SK-N-SH (cell line): Measurements from ENCODE around the gene PLA2G4B. TPM values are rescaled to one million over a fixed set of nuclear protein-coding genes. Genes with fewer than 3 reads are reported as not detected.

Experiments used
- CTCF ChIA-PET: fragments of 300-600, 350-600 bp; formaldehyde crosslinking; extraction: SDS; loops from one replicate; lab custom pipeline; 2021; lab: Yijun Ruan, JAX
- POLR2A ChIA-PET: fragments of 350-600 bp; sonication (Branson Sonifier 250); formaldehyde crosslinking; extraction: SDS; loops from one replicate; lab custom pipeline; 2020; ENCODE audit warnings: antibody characterized with exemption, inconsistent platforms; lab: Yijun Ruan, JAX
- DNase-seq: peaks from one replicate; pipeline ENCODE4 v3.0.0; 2012
- H2AFZ ChIP-seq: fragments of 200-600 bp; sonication (generic); 2 replicates; pipeline ENCODE4 v1.8.1; 2016; ENCODE audit warnings: antibody characterized with exemption, mild to moderate bottlenecking, low read depth
- H3F3A ChIP-seq: fragments of 200-600 bp; sonication (generic); replicated peaks from 2 replicates; pipeline ENCODE3; 2016; ENCODE audit warnings: antibody characterized with exemption, mild to moderate bottlenecking; ENCODE audit not compliant: insufficient read depth
- H3K27ac ChIP-seq, 2 experiments: fragments of 200-500 bp in 1 of 2; fragments of 200-600 bp in 1 of 2; sonication (Bioruptor generic) in 1 of 2; sonication (generic), shearing (Covaris generic) in 1 of 2; 2 replicates each; pipeline versions ENCODE4 v1.5.1 to v1.6.1; 2014 to 2016; ENCODE audit warnings: low read depth in 2 of 2, inconsistent platforms in 1 of 2, low read length in 1 of 2, mild to moderate bottlenecking in 1 of 2, mixed read lengths in 1 of 2
- H3K27me3 ChIP-seq: fragments of 200-600 bp; sonication (generic), shearing (Covaris generic); 2 replicates; pipeline ENCODE4 v1.6.1; 2016; ENCODE audit warnings: mixed run types; ENCODE audit not compliant: insufficient read depth
- H3K36me3 ChIP-seq, 2 experiments: fragments of 200-500 bp in 1 of 2; fragments of 200-600 bp in 1 of 2; sonication (Bioruptor generic) in 1 of 2; sonication (generic) in 1 of 2; replicated peaks in 1 of 2; 2 replicates each; pipeline versions ENCODE3 to v1.5.1; 2014 to 2016; ENCODE audit warnings: low read length in 1 of 2, mild to moderate bottlenecking in 1 of 2; ENCODE audit not compliant: insufficient read depth in 2 of 2, control insufficient read depth in 1 of 2
- H3K4me1 ChIP-seq, 2 experiments: fragments of 200-500 bp in 1 of 2; fragments of 200-600 bp in 1 of 2; sonication (Bioruptor generic) in 1 of 2; sonication (generic), shearing (Covaris generic) in 1 of 2; 2 replicates each; pipeline versions ENCODE4 v1.5.1 to v1.6.1; 2014 to 2016; ENCODE audit warnings: low read depth in 1 of 2, low read length in 1 of 2, mixed run types in 1 of 2; ENCODE audit not compliant: insufficient read depth in 2 of 2, control insufficient read depth in 1 of 2
- H3K4me2 ChIP-seq: fragments of 200-600 bp; sonication (generic), shearing (Covaris generic); 2 replicates; pipeline ENCODE4 v1.6.1; 2017; ENCODE audit warnings: mixed run types
- H3K4me3 ChIP-seq, 2 experiments: fragments of 200-500 bp in 1 of 2; fragments of 200-600 bp in 1 of 2; sonication (Bioruptor generic) in 1 of 2; sonication (generic), shearing (Covaris generic) in 1 of 2; 2 replicates each; pipeline versions ENCODE4 v1.5.1 to v1.8.1; 2014 to 2016; ENCODE audit warnings: low read depth in 2 of 2, inconsistent platforms in 1 of 2, low read length in 1 of 2, mild to moderate bottlenecking in 1 of 2, mixed read lengths in 1 of 2, moderate library complexity in 1 of 2
- H3K79me2 ChIP-seq: fragments of 200-600 bp; sonication (generic); 2 replicates; pipeline ENCODE4 v1.8.1; 2017; ENCODE audit warnings: mild to moderate bottlenecking; ENCODE audit not compliant: insufficient read depth
- H3K9ac ChIP-seq: fragments of 200-600 bp; sonication (generic); 2 replicates; pipeline ENCODE4 v1.6.1; 2017; ENCODE audit warnings: mixed run types
- H3K9me2 ChIP-seq: fragments of 200-600 bp; sonication (generic); 2 replicates; pipeline ENCODE4 v1.6.1; 2017; ENCODE audit warnings: mixed run types
- H3K9me3 ChIP-seq: fragments of 200-600 bp; sonication (generic); 2 replicates; pipeline ENCODE4 v1.6.1; 2017; ENCODE audit warnings: mixed run types, mild to moderate bottlenecking, moderate library complexity
- H4K20me1 ChIP-seq: fragments of 200-600 bp; sonication (generic); 2 replicates; pipeline ENCODE4 v1.6.1; 2017; ENCODE audit warnings: mild to moderate bottlenecking, mixed run types; ENCODE audit not compliant: insufficient read depth
- CHD2 ChIP-seq: fragments of 150-350 bp; IDR thresholded peaks from 2 replicates; pipeline ENCODE4 v1.6.1; 2018; ENCODE audit warnings: low read length; ENCODE audit not compliant: partially characterized antibody
- FOSL2 ChIP-seq: IDR thresholded peaks from 2 replicates; pipeline ENCODE4 v1.4.0; 2012; ENCODE audit warnings: low read depth, mild to moderate bottlenecking, moderate library complexity, borderline replicate concordance
- FOXJ3 ChIP-seq: sonication (generic); formaldehyde crosslinking; IDR thresholded peaks from 2 replicates; pipeline ENCODE4 v1.5.1; 2020; ENCODE audit warnings: mild to moderate bottlenecking, missing genetic modification reagents
- FOXM1 ChIP-seq: IDR thresholded peaks from 2 replicates; pipeline ENCODE4 v1.4.0; 2012; ENCODE audit warnings: low read depth, mild to moderate bottlenecking
- GATA2 ChIP-seq: sonication (generic); formaldehyde crosslinking; IDR thresholded peaks from 2 replicates; pipeline ENCODE4 v1.5.0; 2020; ENCODE audit warnings: mild to moderate bottlenecking, missing genetic modification reagents
- RAD21 ChIP-seq: IDR thresholded peaks from 2 replicates; pipeline ENCODE4 v1.6.1; 2012; ENCODE audit warnings: mild to moderate bottlenecking, low read length
- RCOR1 ChIP-seq: fragments of 150-350 bp; IDR thresholded peaks from 2 replicates; pipeline ENCODE4 v1.6.1; 2017; ENCODE audit warnings: antibody characterized with exemption, low read length
- SIN3A ChIP-seq: IDR thresholded peaks from 2 replicates; pipeline ENCODE4 v1.6.1; 2012; ENCODE audit warnings: low read depth, mild to moderate bottlenecking, low read length, moderate library complexity, borderline replicate concordance
- SMC3 ChIP-seq: IDR thresholded peaks from 2 replicates; pipeline ENCODE4 v1.6.1; 2012; ENCODE audit warnings: low read depth, low read length, improper control_type of control experiment
- TAF1 ChIP-seq: IDR thresholded peaks from 2 replicates; pipeline ENCODE4 v1.6.1; 2012; ENCODE audit warnings: low read depth, mild to moderate bottlenecking, low read length, moderate library complexity, borderline replicate concordance
- TEAD4 ChIP-seq: IDR thresholded peaks from 2 replicates; pipeline ENCODE4 v1.4.0; 2012; ENCODE audit warnings: mild to moderate bottlenecking, borderline replicate concordance; ENCODE audit not compliant: insufficient read depth
- WGBS: methylation state at CpG from one replicate; pipeline ENCODE4 v1.1.6; 2017; ENCODE audit warnings: low lambda C conversion rate; 5-methylcytosine and 5-hydroxymethylcytosine counted together
- polyA plus RNA-seq, 3 experiments: library from polyadenylated mRNA; depleted of rRNA; stranded (reverse); fragments of >200 nt; gene quantifications; 2 replicates each; pipeline ENCODE4 v1.2.3, GENCODE V29; 2012
- TF ChIP-seq, protein P1 (sequence below): IDR thresholded peaks from 2 replicates; pipeline ENCODE4 v1.4.0; 2012; ENCODE audit warnings: low read depth, borderline replicate concordance
- TF ChIP-seq, protein P2 (sequence below): fragments of 150-350 bp; IDR thresholded peaks from 2 replicates; pipeline ENCODE4 v1.6.1; 2017; ENCODE audit warnings: antibody characterized with exemption, low read length, low read depth, borderline replicate concordance
- TF ChIP-seq, protein P3 (sequence below): IDR thresholded peaks from 2 replicates; pipeline ENCODE4; 2012

The PLA2G4B gene, protein sequence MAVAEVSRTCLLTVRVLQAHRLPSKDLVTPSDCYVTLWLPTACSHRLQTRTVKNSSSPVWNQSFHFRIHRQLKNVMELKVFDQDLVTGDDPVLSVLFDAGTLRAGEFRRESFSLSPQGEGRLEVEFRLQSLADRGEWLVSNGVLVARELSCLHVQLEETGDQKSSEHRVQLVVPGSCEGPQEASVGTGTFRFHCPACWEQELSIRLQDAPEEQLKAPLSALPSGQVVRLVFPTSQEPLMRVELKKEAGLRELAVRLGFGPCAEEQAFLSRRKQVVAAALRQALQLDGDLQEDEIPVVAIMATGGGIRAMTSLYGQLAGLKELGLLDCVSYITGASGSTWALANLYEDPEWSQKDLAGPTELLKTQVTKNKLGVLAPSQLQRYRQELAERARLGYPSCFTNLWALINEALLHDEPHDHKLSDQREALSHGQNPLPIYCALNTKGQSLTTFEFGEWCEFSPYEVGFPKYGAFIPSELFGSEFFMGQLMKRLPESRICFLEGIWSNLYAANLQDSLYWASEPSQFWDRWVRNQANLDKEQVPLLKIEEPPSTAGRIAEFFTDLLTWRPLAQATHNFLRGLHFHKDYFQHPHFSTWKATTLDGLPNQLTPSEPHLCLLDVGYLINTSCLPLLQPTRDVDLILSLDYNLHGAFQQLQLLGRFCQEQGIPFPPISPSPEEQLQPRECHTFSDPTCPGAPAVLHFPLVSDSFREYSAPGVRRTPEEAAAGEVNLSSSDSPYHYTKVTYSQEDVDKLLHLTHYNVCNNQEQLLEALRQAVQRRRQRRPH
- polyA plus RNA-seq (2012; rRNA removed), result 5.3 and 6.1 TPM in 2 replicates
- 1.1 and 1.2 TPM in 2 replicates for polyA plus RNA-seq (2012; cell fraction: cytosol; rRNA removed)
- polyA plus RNA-seq (2012; cell fraction: nucleus; rRNA removed), result 38.2 and 48.8 TPM in 2 replicates

DNA sequence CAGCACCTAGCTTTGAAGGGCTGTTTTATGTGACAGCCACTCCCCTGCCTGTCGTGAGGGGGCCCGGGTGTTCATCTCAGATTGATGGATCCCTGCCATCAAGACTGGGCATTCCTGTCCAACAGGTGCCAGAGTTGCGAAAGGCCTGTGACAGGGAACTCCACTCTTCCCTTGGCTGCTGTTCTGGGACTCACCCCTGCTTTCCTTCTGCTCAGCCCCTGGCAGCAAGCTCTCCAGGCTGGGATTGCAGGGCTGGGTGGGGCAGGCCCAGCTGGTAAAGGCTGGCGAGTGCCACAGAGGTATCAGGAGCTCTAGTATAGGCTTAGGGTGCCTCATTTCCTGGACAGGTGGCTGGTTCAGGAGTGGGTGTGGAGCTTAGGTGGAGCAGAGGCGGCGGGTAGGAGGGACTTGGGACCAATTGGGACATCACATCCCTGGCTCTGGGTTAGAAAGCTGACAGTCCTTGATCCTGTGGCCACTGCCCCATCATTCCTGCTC, at the start of gene PLA2G4B:
Gene PLA2G4B, plus strand, starts transcription at position 448 of the 498 bp plus-strand sequence. CDS start 67 bp downstream, outside the sequence.
- no peaks in the 10 kb centered on the region for H4K20me1 ChIP-seq
- DNase-seq, result no peak
- H3F3A ChIP-seq, result no peaks in the 10 kb centered on the region
- H3K4me2 ChIP-seq, result no peak within 1 kb of the TSS
- no peaks in the 10 kb centered on the region for H3K27me3 ChIP-seq
- WGBS, result 85% methylated on average over 4 of the region's 6 CpGs
- H3K27ac ChIP-seq, result no peak within 1 kb of the TSS; a peak in 1 of 4 replicates
- H3K9ac ChIP-seq, result no peak within 1 kb of the TSS
- ChIA-PET POLR2A (no interaction called here), CTCF (interaction anchor here (0.9 to 1.5 kb wide), 2 partner anchors 12 to 66 kb away, joined by 5 read pairs; no protein-coding TSS in a partner anchor)
- H3K79me2 ChIP-seq, result no peaks in the 10 kb centered on the region
- no peaks in the 10 kb centered on the region for H3K9me3 ChIP-seq
- H3K9me2 ChIP-seq, result no peaks in the 10 kb centered on the region
- H2AFZ ChIP-seq, result no peak within 1 kb of the TSS
- peaks cover 0 to 3% of the 10 kb centered on the region in 2 experiments for H3K36me3 ChIP-seq
- H3K4me1 ChIP-seq, result peaks cover 3 to 15% of the 10 kb centered on the region in 2 experiments; a peak in 2 of 4 replicates
- no peak within 1 kb of the TSS for H3K4me3 ChIP-seq
- TF ChIP-seq SIN3A, result no peak
- TF ChIP-seq FOXM1, result no peak
- no peak for TF ChIP-seq RCOR1

DNA sequence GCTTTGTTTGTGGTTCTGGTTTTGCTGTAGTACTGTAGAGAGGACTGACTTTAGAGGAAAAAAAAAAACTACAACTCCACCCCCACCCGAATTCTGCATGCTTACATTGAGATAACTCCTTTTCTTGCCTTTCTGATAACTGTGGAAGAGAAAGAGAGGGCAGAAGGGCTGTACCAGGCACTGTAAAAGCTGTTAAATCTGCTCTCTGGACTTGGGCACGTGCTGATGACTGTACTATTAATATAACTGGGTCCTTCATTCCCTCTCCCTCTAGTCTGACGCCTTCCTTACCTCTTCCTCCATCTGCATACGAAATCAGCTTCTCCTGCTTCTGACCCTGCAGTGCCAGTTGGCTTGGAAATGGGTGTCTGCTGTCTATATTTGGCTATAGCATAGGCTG, 49.4 kb upstream of the PLA2G4B start:
- Histone ChIP-seq H3K9me3 (no peaks in the 10 kb centered on the region), H3K36me3 (no peaks in the 10 kb centered on the region), H3K27ac (no peak overlapping the region), H3K9ac (no peak overlapping the region), H3K4me2 (no peak overlapping the region), H3K27me3 (no peaks in the 10 kb centered on the region), H3K4me1 (peaks cover 14 to 32% of the 10 kb centered on the region in 2 experiments; a peak in 3 of 4 replicates), H3F3A (no peaks in the 10 kb centered on the region), H3K79me2 (peaks cover 56% of the 10 kb centered on the region), H3K4me3 (no peak overlapping the region), H4K20me1 (no peaks in the 10 kb centered on the region), H2AFZ (no peak overlapping the region), H3K9me2 (no peaks in the 10 kb centered on the region)
- ChIA-PET POLR2A (no interaction called here), CTCF (interaction anchor here (1.1 to 1.6 kb wide), 3 partner anchors 16 to 323 kb away, joined by 4 to 9 read pairs (median 5); no protein-coding TSS in a partner anchor)
- 95% methylated on average over 4 of the region's 4 CpGs for WGBS
- TF ChIP-seq FOXJ3 (CRISPR knock-in tag) (no peak), TEAD4 (no peak), SIN3A (no peak), CHD2 (no peak), FOSL2 (no peak), TAF1 (no peak), RAD21 (no peak), GATA2 (CRISPR knock-in tag) (no peak), SMC3 (no peak)
- TF ChIP-seq, protein P1, sequence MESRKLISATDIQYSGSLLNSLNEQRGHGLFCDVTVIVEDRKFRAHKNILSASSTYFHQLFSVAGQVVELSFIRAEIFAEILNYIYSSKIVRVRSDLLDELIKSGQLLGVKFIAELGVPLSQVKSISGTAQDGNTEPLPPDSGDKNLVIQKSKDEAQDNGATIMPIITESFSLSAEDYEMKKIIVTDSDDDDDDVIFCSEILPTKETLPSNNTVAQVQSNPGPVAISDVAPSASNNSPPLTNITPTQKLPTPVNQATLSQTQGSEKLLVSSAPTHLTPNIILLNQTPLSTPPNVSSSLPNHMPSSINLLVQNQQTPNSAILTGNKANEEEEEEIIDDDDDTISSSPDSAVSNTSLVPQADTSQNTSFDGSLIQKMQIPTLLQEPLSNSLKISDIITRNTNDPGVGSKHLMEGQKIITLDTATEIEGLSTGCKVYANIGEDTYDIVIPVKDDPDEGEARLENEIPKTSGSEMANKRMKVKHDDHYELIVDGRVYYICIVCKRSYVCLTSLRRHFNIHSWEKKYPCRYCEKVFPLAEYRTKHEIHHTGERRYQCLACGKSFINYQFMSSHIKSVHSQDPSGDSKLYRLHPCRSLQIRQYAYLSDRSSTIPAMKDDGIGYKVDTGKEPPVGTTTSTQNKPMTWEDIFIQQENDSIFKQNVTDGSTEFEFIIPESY, result no peak
- TF ChIP-seq, protein P2, sequence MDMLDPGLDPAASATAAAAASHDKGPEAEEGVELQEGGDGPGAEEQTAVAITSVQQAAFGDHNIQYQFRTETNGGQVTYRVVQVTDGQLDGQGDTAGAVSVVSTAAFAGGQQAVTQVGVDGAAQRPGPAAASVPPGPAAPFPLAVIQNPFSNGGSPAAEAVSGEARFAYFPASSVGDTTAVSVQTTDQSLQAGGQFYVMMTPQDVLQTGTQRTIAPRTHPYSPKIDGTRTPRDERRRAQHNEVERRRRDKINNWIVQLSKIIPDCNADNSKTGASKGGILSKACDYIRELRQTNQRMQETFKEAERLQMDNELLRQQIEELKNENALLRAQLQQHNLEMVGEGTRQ, result no peak
- TF ChIP-seq, protein P3, sequence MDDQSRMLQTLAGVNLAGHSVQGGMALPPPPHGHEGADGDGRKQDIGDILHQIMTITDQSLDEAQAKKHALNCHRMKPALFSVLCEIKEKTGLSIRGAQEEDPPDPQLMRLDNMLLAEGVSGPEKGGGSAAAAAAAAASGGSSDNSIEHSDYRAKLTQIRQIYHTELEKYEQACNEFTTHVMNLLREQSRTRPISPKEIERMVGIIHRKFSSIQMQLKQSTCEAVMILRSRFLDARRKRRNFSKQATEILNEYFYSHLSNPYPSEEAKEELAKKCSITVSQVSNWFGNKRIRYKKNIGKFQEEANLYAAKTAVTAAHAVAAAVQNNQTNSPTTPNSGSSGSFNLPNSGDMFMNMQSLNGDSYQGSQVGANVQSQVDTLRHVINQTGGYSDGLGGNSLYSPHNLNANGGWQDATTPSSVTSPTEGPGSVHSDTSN, result no peak
- DNase-seq, result no peak
